ENCODE data around the gene GTPBP10.

The GTPBP10 gene

DNA sequence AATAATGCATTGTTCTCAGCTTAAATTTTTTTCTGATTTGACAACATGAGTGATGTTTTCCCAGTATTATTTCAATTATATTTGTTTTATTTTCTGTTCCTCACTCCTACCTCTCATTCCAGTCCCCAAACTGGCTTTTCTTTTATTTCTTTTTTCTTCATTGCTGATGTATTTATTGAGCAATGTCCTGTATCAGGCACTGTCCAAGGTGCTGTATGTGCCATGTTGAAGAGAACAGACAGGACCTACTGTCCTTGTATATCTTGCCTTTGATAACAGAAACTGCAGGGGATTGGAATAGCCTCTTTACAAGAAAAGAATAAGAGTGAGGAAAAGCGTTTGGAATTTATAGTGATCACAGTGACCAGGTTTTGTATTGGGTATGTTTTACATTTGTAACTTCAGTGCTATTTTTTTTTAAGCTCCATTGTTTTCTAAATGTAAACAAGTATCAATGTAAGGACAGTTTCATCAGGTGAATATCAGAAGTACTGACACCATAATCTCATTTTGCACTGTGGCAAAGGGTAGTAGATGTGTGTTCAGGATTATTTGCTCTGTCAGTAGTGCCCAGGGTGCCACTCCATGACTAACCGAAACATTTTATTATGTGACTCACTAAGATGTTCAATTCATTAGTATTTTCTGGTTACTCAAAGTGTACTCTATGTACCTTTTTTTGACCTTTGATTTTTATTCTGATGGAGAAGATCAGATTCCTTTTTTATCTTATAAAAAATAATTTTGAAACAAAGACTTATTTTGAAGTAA is 41.1 kb downstream of the GTPBP10 start:
- H3K4me2 ChIP-seq (ENCODE audit: low read length), result no peak overlapping the region

DNA sequence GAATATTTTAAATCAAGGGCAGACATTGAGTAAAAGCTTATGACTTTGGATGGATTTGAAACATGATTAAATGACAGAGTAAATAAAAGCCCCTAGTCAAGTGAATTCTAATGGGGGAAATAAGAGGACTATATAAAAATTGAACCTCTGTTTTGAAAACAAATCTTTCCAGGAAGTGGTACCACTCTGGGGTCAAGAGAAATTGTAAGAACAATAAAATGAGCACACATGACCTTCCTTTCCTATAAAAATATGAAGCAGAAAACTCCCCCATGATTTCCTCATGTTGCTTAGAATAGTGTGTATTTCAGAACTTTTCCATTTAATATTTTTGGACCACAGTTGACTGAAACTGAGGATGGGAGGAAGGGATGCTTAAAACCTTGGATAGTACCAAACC is 44.4 kb downstream of the GTPBP10 start:
- H3K4me3 ChIP-seq (ENCODE audit: low read length), result no peak overlapping the region
- no peak for TF ChIP-seq EZH2phosphoT487 (IDR thresholded peaks at IDR 0.05; ENCODE audit: borderline replicate concordance, low read length)
- no peak for TF ChIP-seq CTCF (IDR thresholded peaks at IDR 0.05; ENCODE audit: low read depth, low read length, poor library complexity, severe bottlenecking)
- peaks cover 12% of the 10 kb centered on the region for H3K36me3 ChIP-seq (ENCODE audit: control insufficient read depth, low read length)
- H3K27me3 ChIP-seq (ENCODE audit: control insufficient read depth, low read length), result no peaks in the 10 kb centered on the region
- no peaks in the 10 kb centered on the region for H4K20me1 ChIP-seq (ENCODE audit: control insufficient read depth, insufficient read depth, low read depth, low read length)
- no peaks in the 10 kb centered on the region for H3K9me2 ChIP-seq (replicated peaks; ENCODE audit: control insufficient read depth, low read length)
- no peaks in the 10 kb centered on the region for H3K4me1 ChIP-seq (ENCODE audit: control insufficient read depth, low read length)
- H3F3A ChIP-seq (ENCODE audit: control insufficient read depth, insufficient read depth), result 0 out of 2 replicates have a peak, but pooled peaks cover 2% of the 10 kb centered on the region
- no peaks in the 10 kb centered on the region for H3K9me3 ChIP-seq (ENCODE audit: control insufficient read depth, insufficient read depth, low read length)
- no peak overlapping the region for H3K27ac ChIP-seq (ENCODE audit: low read depth, low read length)
- no peaks in the 10 kb centered on the region for H3K79me2 ChIP-seq (ENCODE audit: control insufficient read depth, low read length)
- H3K4me2 ChIP-seq (ENCODE audit: low read length), result no peak overlapping the region

More for the DNA sequence above, 41.1 kb downstream of the GTPBP10 start:
- H3K9me2 ChIP-seq (replicated peaks; ENCODE audit: control insufficient read depth, low read length), result no peaks in the 10 kb centered on the region
- H3K4me3 ChIP-seq (ENCODE audit: low read length), result no peak overlapping the region
- no peak for TF ChIP-seq EZH2phosphoT487 (IDR thresholded peaks at IDR 0.05; ENCODE audit: borderline replicate concordance, low read length)
- TF ChIP-seq CTCF (IDR thresholded peaks at IDR 0.05; ENCODE audit: low read depth, low read length, poor library complexity, severe bottlenecking), result no peak
- H3K9me3 ChIP-seq (ENCODE audit: control insufficient read depth, insufficient read depth, low read length), result no peaks in the 10 kb centered on the region
- no peaks in the 10 kb centered on the region for H3K79me2 ChIP-seq (ENCODE audit: control insufficient read depth, low read length)
- H3K36me3 ChIP-seq (ENCODE audit: control insufficient read depth, low read length), result peaks cover 44% of the 10 kb centered on the region
- H3K27ac ChIP-seq (ENCODE audit: low read depth, low read length), result no peak overlapping the region
- H3K27me3 ChIP-seq (ENCODE audit: control insufficient read depth, low read length), result no peaks in the 10 kb centered on the region
- H3F3A ChIP-seq (ENCODE audit: control insufficient read depth, insufficient read depth), result no peaks in the 10 kb centered on the region
- no peaks in the 10 kb centered on the region for H4K20me1 ChIP-seq (ENCODE audit: control insufficient read depth, insufficient read depth, low read depth, low read length)
- no peaks in the 10 kb centered on the region for H3K4me1 ChIP-seq (ENCODE audit: control insufficient read depth, low read length)

DNA sequence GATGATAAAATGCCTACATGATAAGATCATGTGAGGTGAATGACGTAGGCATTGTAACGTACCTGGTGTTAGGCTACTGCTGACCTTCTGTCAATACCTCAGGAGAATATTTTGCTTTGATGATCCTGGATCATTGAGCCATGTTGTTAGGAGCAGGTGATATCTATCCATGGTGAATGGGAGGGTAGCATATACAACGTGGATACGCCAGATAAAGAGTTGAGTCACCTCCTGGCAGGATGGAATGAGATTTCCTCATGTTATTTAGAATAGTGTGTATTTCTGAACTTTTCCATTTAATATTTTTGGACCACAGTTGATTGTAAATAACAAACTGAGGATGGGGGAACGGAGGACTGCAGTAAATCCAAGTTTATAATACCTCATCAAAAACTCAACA is 45.0 kb downstream of the GTPBP10 start:
- Histone ChIP-seq H3K4me2 (ENCODE audit: low read length) (no peak overlapping the region), H4K20me1 (ENCODE audit: control insufficient read depth, insufficient read depth, low read depth, low read length) (no peaks in the 10 kb centered on the region), H3K4me3 (ENCODE audit: low read length) (no peak overlapping the region), H3K27me3 (ENCODE audit: control insufficient read depth, low read length) (no peaks in the 10 kb centered on the region), H3K9me2 (replicated peaks; ENCODE audit: control insufficient read depth, low read length) (no peaks in the 10 kb centered on the region), H3K9me3 (ENCODE audit: control insufficient read depth, insufficient read depth, low read length) (no peaks in the 10 kb centered on the region), H3K4me1 (ENCODE audit: control insufficient read depth, low read length) (no peaks in the 10 kb centered on the region), H3K79me2 (ENCODE audit: control insufficient read depth, low read length) (no peaks in the 10 kb centered on the region), H3K27ac (ENCODE audit: low read depth, low read length) (no peak overlapping the region), H3F3A (ENCODE audit: control insufficient read depth, insufficient read depth) (0 out of 2 replicates have a peak, but pooled peaks cover 2% of the 10 kb centered on the region), H3K36me3 (ENCODE audit: control insufficient read depth, low read length) (peaks cover 7% of the 10 kb centered on the region)
- TF ChIP-seq EZH2phosphoT487 (IDR thresholded peaks at IDR 0.05; ENCODE audit: borderline replicate concordance, low read length) (no peak), CTCF (IDR thresholded peaks at IDR 0.05; ENCODE audit: low read depth, low read length, poor library complexity, severe bottlenecking) (no peak)

All from DOHH2 (cell line).